ENCODE results near the gene DPF1.

DNA sequence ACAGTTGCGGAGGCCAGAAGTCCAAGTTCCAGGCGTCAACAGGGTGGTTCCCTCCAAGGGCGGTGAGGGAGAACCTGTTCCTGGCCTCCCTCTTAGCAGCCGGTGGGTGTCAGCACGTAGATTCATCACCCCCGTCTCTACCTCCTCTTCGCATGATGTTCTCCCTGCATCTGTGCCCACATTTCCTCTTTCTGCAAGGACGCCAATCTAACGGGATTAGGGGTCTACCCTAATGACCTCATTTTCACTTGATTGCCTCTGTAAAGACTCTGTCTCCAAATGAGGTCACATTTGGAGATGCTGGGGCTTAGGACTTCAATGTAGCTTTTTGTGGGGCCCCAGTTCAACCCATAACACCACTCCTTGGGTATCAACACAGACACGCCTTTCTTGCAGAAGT, 38.5 kb downstream of the DPF1 start:
- TF ChIP-seq, protein P1, sequence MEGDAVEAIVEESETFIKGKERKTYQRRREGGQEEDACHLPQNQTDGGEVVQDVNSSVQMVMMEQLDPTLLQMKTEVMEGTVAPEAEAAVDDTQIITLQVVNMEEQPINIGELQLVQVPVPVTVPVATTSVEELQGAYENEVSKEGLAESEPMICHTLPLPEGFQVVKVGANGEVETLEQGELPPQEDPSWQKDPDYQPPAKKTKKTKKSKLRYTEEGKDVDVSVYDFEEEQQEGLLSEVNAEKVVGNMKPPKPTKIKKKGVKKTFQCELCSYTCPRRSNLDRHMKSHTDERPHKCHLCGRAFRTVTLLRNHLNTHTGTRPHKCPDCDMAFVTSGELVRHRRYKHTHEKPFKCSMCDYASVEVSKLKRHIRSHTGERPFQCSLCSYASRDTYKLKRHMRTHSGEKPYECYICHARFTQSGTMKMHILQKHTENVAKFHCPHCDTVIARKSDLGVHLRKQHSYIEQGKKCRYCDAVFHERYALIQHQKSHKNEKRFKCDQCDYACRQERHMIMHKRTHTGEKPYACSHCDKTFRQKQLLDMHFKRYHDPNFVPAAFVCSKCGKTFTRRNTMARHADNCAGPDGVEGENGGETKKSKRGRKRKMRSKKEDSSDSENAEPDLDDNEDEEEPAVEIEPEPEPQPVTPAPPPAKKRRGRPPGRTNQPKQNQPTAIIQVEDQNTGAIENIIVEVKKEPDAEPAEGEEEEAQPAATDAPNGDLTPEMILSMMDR (IDR thresholded peaks at IDR 0.05 in 2 of 3, conservative IDR thresholded peaks at IDR 0.05 in 1 of 3; ENCODE audit: control insufficient read depth in 2 of 3, extremely low read depth in 1 of 3, insufficient read depth in 1 of 3, low read depth in 3 of 3, low read length in 3 of 3), result no peak
- TF ChIP-seq, protein P2, sequence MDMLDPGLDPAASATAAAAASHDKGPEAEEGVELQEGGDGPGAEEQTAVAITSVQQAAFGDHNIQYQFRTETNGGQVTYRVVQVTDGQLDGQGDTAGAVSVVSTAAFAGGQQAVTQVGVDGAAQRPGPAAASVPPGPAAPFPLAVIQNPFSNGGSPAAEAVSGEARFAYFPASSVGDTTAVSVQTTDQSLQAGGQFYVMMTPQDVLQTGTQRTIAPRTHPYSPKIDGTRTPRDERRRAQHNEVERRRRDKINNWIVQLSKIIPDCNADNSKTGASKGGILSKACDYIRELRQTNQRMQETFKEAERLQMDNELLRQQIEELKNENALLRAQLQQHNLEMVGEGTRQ (IDR thresholded peaks at IDR 0.05; ENCODE audit: borderline replicate concordance, low read depth, low read length), result no peak
- TF ChIP-seq, protein P3, sequence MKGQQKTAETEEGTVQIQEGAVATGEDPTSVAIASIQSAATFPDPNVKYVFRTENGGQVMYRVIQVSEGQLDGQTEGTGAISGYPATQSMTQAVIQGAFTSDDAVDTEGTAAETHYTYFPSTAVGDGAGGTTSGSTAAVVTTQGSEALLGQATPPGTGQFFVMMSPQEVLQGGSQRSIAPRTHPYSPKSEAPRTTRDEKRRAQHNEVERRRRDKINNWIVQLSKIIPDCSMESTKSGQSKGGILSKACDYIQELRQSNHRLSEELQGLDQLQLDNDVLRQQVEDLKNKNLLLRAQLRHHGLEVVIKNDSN (IDR thresholded peaks at IDR 0.05; ENCODE audit: borderline replicate concordance, extremely low read length, insufficient read depth, low read depth, low read length), result no peak
- TF ChIP-seq, protein P4, sequence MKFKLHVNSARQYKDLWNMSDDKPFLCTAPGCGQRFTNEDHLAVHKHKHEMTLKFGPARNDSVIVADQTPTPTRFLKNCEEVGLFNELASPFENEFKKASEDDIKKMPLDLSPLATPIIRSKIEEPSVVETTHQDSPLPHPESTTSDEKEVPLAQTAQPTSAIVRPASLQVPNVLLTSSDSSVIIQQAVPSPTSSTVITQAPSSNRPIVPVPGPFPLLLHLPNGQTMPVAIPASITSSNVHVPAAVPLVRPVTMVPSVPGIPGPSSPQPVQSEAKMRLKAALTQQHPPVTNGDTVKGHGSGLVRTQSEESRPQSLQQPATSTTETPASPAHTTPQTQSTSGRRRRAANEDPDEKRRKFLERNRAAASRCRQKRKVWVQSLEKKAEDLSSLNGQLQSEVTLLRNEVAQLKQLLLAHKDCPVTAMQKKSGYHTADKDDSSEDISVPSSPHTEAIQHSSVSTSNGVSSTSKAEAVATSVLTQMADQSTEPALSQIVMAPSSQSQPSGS (IDR thresholded peaks at IDR 0.05; ENCODE audit: low read length), result no peak
- TF ChIP-seq, protein P5, sequence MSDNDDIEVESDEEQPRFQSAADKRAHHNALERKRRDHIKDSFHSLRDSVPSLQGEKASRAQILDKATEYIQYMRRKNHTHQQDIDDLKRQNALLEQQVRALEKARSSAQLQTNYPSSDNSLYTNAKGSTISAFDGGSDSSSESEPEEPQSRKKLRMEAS (IDR thresholded peaks at IDR 0.05; ENCODE audit: low read depth, low read length), result no peak
